Measurements from ENCODE around the gene TOX4. TPM values are rescaled to one million over a fixed set of nuclear protein-coding genes. Genes with fewer than 3 reads are reported as not detected.

TOX4 gene
- total RNA-seq, 1 donor from 2014 or later = 77.5 TPM

- intact Hi-C loops (cut with micrococcal nuclease) = loop anchor here (1.0 to 2.0 kb wide), 10 partner anchors 13 to 1256 kb away; partner anchors contain the start of genes CHD8, HNRNPC, OXA1L and SALL2
- peak; percentile 93 for DNase-seq (ENCODE audit: low spot score)
- no peaks in the 10 kb centered on the region for H3K9me3 Mint-ChIP-seq
Observed at GRCh38 chr14:21510735-21511657, 34.0 kb downstream of the TOX4 start, which contains the start of gene METTL3. Gene METTL3, minus strand, starts transcription at chr14:21511340. Its CDS starts 117 bp downstream, at chr14:21511223.

GRCh38 chr14:21514341-21514740 is 37.3 kb downstream of the TOX4 start:
- intact Hi-C loops (cut with micrococcal nuclease) = no loop called here
- no peak overlapping the region for H3K27ac Mint-ChIP-seq
- no peaks in the 10 kb centered on the region for H3K9me3 Mint-ChIP-seq
- H3K36me3 Mint-ChIP-seq (ENCODE audit: low read depth) = peaks cover 8% of the 10 kb centered on the region
- peaks cover 25% of the 10 kb centered on the region for H3K27me3 Mint-ChIP-seq (ENCODE audit: insufficient read depth)
- H3K4me1 Mint-ChIP-seq (ENCODE audit: low read depth) = peaks cover 15% of the 10 kb centered on the region
- no peak overlapping the region for H3K4me3 Mint-ChIP-seq
- DNase-seq (ENCODE audit: low spot score) = no peak

More at GRCh38 chr14:21510735-21511657, 34.0 kb downstream of the TOX4 start, which contains the start of gene METTL3:
- H3K36me3 Mint-ChIP-seq (ENCODE audit: low read depth) = peaks cover 23% of the 10 kb centered on the region
- H3K4me3 Mint-ChIP-seq = peak within 1 kb of the TSS; percentile 99
- peaks cover 27% of the 10 kb centered on the region for H3K4me1 Mint-ChIP-seq (ENCODE audit: low read depth)
- H3K27ac Mint-ChIP-seq = peak within 1 kb of the TSS; percentile 93
- peaks cover 12% of the 10 kb centered on the region for H3K27me3 Mint-ChIP-seq (ENCODE audit: insufficient read depth)

DNA sequence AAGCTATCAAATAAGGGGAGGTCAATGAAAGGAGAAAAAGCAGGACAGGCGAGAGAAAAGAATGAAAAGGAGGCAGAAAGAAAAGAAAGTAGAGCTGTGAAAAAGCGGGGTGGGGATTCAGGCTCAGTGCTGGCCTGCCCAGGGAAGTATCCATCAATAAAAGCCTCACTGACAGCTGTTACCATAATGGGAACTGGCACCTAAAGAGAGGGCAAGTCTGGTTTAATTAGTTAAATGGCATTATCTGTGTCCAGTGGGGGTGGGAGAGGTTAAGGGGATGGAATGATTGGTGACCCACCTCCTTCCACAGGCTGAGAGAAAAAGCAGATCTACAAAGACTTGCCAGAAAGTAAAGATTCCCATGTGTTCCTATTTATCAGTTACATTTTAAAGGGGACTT is 41.7 kb downstream of the TOX4 start:
- no peak for DNase-seq (ENCODE audit: low spot score)
- Mint-ChIP-seq H3K4me3 (no peak overlapping the region), H3K27me3 (ENCODE audit: insufficient read depth) (peaks cover 33% of the 10 kb centered on the region), H3K36me3 (ENCODE audit: low read depth) (no peaks in the 10 kb centered on the region), H3K27ac (no peak overlapping the region), H3K9me3 (no peaks in the 10 kb centered on the region), H3K4me1 (ENCODE audit: low read depth) (no peaks in the 10 kb centered on the region)
- intact Hi-C loops (cut with micrococcal nuclease) = no loop called here

GRCh38 chr14:21520767-21521166 is 43.8 kb downstream of the TOX4 start:
- Mint-ChIP-seq H3K4me3 (no peak overlapping the region), H3K27me3 (ENCODE audit: insufficient read depth) (peaks cover 24% of the 10 kb centered on the region), H3K9me3 (no peaks in the 10 kb centered on the region), H3K4me1 (ENCODE audit: low read depth) (no peaks in the 10 kb centered on the region), H3K27ac (no peak overlapping the region), H3K36me3 (ENCODE audit: low read depth) (no peaks in the 10 kb centered on the region)
- DNase-seq (ENCODE audit: low spot score) = no peak
- intact Hi-C loops (cut with micrococcal nuclease) = no loop called here

DNA sequence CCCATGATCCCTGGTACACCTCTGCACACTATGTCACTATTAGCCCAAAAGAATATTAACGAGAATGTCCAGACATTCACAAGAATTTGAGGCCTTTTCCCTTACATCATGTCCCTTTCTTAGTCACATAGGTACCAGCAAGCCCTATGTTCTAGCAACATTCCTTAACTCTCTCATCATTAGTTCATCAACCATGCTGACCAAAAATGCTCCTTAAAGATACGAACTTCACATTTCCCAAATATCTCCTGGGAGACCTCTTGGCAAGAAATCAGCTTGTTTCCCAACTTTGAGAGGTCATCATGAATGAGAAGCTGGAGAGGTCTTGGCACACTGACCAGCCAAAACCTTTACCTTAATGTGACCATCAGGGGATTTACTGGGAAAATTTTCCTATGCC is 44.5 kb downstream of the TOX4 start:
- H3K36me3 Mint-ChIP-seq (ENCODE audit: low read depth) = no peaks in the 10 kb centered on the region
- no peak overlapping the region for H3K27ac Mint-ChIP-seq
- DNase-seq (ENCODE audit: low spot score) = no peak
- no peak overlapping the region for H3K4me3 Mint-ChIP-seq
- peaks cover 20% of the 10 kb centered on the region for H3K27me3 Mint-ChIP-seq (ENCODE audit: insufficient read depth)
- intact Hi-C loops (cut with micrococcal nuclease) = no loop called here
- no peaks in the 10 kb centered on the region for H3K4me1 Mint-ChIP-seq (ENCODE audit: low read depth)
- H3K9me3 Mint-ChIP-seq = no peaks in the 10 kb centered on the region

DNA sequence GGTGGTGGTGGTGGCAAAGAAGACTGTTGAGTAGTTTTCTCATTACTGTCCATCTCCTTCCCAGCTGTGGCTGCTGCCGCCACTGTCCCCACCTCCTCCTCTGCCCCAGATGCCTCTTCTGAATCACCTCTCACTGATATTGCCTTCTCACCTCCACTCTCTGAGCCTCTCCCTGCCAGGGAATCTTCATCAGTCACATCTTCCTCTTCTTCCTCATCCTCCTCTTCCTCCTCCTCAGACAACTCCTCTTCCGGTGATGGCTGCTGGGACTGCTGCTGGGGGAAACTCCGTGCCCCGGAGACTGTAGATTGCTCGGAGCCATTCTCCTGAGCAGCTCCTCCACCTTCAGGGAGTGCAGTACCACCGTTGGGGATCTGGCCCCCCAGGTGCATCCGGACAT is 46.2 kb downstream of the TOX4 start:
- Mint-ChIP-seq H3K4me1 (ENCODE audit: low read depth) (peaks cover 5% of the 10 kb centered on the region), H3K27ac (no peak overlapping the region), H3K4me3 (no peak overlapping the region), H3K9me3 (no peaks in the 10 kb centered on the region), H3K36me3 (ENCODE audit: low read depth) (no peaks in the 10 kb centered on the region), H3K27me3 (ENCODE audit: insufficient read depth) (peaks cover 16% of the 10 kb centered on the region)
- DNase-seq (ENCODE audit: low spot score) = no peak
- intact Hi-C loops (cut with micrococcal nuclease) = no loop called here

DNA sequence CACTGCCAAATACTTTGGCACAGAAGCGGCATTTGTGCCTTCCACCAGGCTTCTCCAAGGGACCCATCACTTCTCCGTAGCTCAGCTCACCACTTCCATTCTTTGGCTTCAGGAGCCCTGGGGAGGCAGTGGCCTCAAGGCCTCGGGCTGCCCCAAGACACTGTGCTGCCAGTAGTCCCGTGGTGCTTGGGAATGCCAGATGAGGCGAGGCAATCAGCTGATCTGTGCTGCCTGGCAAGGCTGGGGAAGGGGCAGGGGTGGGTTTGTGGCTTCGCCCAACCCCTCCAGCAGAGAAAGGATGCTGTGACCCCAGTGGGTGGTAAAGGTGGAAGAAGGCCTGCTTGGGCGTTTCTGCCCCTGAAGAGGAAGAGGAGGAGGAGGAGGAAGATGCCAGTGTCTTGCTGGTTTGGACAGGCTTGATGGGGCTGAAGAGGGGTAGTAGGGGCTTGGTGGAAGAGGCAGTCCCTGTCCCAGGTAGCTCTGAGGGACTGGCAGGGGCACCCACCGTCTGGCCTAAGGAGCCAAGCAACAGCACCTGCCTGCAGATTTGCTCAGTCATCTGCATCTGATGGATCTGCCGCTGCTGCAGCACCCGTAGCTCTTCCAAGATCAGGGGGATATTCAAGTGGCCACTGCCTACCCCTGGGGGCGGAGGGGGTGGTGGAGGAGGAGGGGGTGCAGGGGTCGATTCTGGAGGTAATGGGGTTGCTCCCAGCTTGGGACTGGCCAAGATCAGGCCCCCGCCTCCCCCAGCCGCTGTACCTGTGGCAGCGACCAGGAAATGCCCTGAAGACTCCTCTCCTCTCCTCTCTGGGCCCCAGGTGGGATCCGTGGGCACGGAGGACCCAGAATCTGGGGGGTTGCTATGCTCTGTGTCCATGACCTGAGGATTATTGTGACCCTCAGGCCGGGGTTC is 47.8 kb downstream of the TOX4 start:
- no peaks in the 10 kb centered on the region for H3K9me3 Mint-ChIP-seq
- peak overlapping the region; percentile 80 for H3K4me3 Mint-ChIP-seq
- peak overlapping the region; percentile 68 for H3K27ac Mint-ChIP-seq
- peaks cover 7% of the 10 kb centered on the region for H3K27me3 Mint-ChIP-seq (ENCODE audit: insufficient read depth)
- peaks cover 5% of the 10 kb centered on the region for H3K4me1 Mint-ChIP-seq (ENCODE audit: low read depth)
- no peak for DNase-seq (ENCODE audit: low spot score)
- H3K36me3 Mint-ChIP-seq (ENCODE audit: low read depth) = no peaks in the 10 kb centered on the region
- intact Hi-C loops (cut with micrococcal nuclease) = no loop called here

GRCh38 chr14:21525571-21525961 is 48.6 kb downstream of the TOX4 start:
- no peaks in the 10 kb centered on the region for H3K9me3 Mint-ChIP-seq
- intact Hi-C loops (cut with micrococcal nuclease) = no loop called here
- peak overlapping the region; percentile 80 for H3K4me3 Mint-ChIP-seq
- H3K36me3 Mint-ChIP-seq (ENCODE audit: low read depth) = no peaks in the 10 kb centered on the region
- DNase-seq (ENCODE audit: low spot score) = no peak
- H3K4me1 Mint-ChIP-seq (ENCODE audit: low read depth) = peaks cover 5% of the 10 kb centered on the region
- peaks cover 7% of the 10 kb centered on the region for H3K27me3 Mint-ChIP-seq (ENCODE audit: insufficient read depth)
- H3K27ac Mint-ChIP-seq = peak overlapping the region; percentile 68

DNA sequence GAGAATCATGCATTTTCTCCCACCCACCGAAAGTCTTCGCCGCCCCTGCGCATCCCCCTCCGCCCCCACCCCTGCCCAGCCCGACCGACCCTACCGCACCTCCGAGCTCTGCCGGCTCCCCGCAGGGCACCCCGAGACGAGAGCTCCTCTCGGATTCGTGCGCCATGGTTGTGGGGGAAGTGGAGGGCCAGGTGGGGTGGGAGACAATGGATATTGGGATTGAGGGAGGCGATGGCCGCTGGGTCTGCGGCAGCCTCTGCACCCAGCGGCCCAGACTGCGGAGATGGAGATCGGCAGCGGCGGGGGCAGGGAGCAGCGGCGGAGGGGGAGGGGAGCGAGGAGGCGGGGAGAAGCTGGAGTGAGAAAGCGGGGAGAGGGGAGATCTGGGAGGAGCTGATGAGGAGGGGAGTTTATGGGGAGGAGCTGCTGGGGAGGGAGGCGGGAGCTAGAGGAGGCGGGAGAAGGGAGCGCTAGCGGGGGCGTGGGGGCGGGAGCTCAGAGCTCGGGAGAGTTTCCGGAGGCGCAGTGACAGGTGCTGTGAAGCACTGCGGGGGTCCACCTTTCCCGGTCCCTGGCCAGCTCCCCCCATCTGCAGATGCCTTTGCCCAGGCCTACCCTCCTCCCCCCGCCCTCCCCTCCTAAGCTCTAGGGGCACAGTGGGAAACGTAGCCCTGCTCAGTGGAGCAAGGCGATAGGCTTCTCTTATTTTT is 49.1 kb downstream of the TOX4 start, which contains the start of gene SALL2:
SALL2 (minus strand) TSS at position 385 of the 710 bp plus-strand sequence; CDS start at position 166, 219 bp downstream.
- peak; percentile 35 for DNase-seq (ENCODE audit: low spot score)
- H3K36me3 Mint-ChIP-seq (ENCODE audit: low read depth) = no peaks in the 10 kb centered on the region
- intact Hi-C loops (cut with micrococcal nuclease) = loop anchor here (1.0 kb wide), 3 partner anchors 15 to 89 kb away; partner anchors contain the start of genes METTL3 and TOX4
- H3K27ac Mint-ChIP-seq = peak within 1 kb of the TSS; percentile 68
- no peaks in the 10 kb centered on the region for H3K9me3 Mint-ChIP-seq
- H3K4me1 Mint-ChIP-seq (ENCODE audit: low read depth) = peaks cover 5% of the 10 kb centered on the region
- peaks cover 7% of the 10 kb centered on the region for H3K27me3 Mint-ChIP-seq (ENCODE audit: insufficient read depth)
- H3K4me3 Mint-ChIP-seq = peak within 1 kb of the TSS; percentile 81

DNA sequence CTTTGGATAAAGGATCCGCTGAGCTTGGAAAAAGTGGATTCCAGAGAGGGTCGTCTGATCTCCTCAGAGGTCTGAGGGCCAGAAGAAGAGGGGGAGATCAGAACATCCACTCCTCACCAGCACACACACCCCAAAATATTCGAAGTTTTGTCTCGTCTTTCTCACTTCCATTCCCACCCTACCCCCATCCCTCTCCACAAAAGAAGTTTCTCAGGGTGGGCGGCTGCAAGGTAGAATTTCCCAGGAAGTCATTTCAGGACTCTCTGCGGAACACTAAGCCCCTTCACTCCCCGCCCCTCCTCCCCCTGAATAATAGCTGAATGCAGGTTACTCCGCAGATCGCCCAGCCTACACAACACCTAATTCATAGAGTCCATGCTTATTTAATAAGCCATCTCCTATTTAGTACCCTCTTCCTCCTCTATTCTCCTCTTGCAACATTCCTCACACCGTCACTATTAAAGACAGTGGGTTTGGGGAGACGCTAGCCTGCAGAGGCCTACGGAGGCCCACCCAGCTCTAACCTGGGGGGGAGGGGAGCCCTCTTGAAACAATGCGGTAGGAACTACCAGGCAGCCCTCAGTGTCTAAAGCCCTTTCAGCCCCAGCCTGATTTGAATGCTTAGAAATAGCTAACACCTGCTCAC is 49.8 kb downstream of the TOX4 start:
- intact Hi-C loops (cut with micrococcal nuclease) = loop anchor here (1.0 kb wide), 3 partner anchors 15 to 89 kb away; partner anchors contain the start of genes METTL3 and TOX4
- no peaks in the 10 kb centered on the region for H3K36me3 Mint-ChIP-seq (ENCODE audit: low read depth)
- peak overlapping the region; percentile 67 for H3K27ac Mint-ChIP-seq
- DNase-seq (ENCODE audit: low spot score) = no peak
- H3K9me3 Mint-ChIP-seq = no peaks in the 10 kb centered on the region
- peak overlapping the region; percentile 81 for H3K4me3 Mint-ChIP-seq
- peaks cover 5% of the 10 kb centered on the region for H3K4me1 Mint-ChIP-seq (ENCODE audit: low read depth)
- H3K27me3 Mint-ChIP-seq (ENCODE audit: insufficient read depth) = peaks cover 7% of the 10 kb centered on the region

- no peaks in the 10 kb centered on the region for H3K9me3 Mint-ChIP-seq
- no peak for DNase-seq (ENCODE audit: low spot score)
- H3K36me3 Mint-ChIP-seq (ENCODE audit: low read depth) = no peaks in the 10 kb centered on the region
- peaks cover 3% of the 10 kb centered on the region for H3K27me3 Mint-ChIP-seq (ENCODE audit: insufficient read depth)
- intact Hi-C loops (cut with micrococcal nuclease) = no loop called here
- H3K4me1 Mint-ChIP-seq (ENCODE audit: low read depth) = peaks cover 5% of the 10 kb centered on the region
- H3K4me3 Mint-ChIP-seq = peak overlapping the region; percentile 77
- no peak overlapping the region for H3K27ac Mint-ChIP-seq
Observed at GRCh38 chr14:21527318-21527679, 50.3 kb downstream of the TOX4 start.
